Measurements from ENCODE around the gene OR52A5. TPM values are rescaled to one million over a fixed set of nuclear protein-coding genes. Genes with fewer than 3 reads are reported as not detected.

The OR52A5 gene
- total and polyA plus RNA-seq, 10 of the 15 experiments (the other 5 are each of a cell fraction or from before 2014, with no cell fraction given) = not detected

DNA sequence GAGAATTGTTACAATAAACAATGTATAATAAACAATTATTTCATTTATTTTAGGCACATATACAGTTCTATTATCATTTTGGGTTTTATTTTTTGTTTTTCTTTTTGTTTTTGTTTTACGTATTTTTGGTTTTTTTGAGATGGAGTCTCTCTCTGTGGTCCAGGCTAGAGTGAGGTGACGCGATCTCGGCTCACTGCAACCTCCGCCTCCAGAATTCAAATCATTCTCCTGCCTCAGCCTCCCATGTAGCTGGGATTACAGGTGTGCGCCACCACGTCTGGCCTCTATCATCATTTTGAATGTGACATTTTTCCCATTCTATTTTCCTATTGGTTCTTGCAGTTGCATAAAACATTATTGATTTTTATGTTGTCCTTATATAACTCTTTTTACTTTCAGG lies 36.8 kb upstream of the OR52A5 start:
- in situ Hi-C loops (cut with MboI) = no loop called here
- Histone ChIP-seq H3K79me2 (ENCODE audit: control insufficient read depth, insufficient read depth, low read length) (no peaks in the 10 kb centered on the region), H3K9ac (ENCODE audit: control insufficient read depth, insufficient read depth, low read length) (no peak overlapping the region), H3K27me3 (replicated peaks in 1 of 2; ENCODE audit: control insufficient read depth in 2 of 2, insufficient read depth in 2 of 2, low read length in 1 of 2) (no peaks in the 10 kb centered on the region; a peak in 1 of 4 replicates), H3K27ac (ENCODE audit: control insufficient read depth, insufficient read depth) (no peak overlapping the region), H3K4me1 (ENCODE audit: control insufficient read depth, insufficient read depth, low read length) (no peaks in the 10 kb centered on the region), H3K9me3 (replicated peaks; ENCODE audit: control insufficient read depth, insufficient read depth, low read length) (no peaks in the 10 kb centered on the region), H3K36me3 (ENCODE audit: control insufficient read depth in 2 of 2, insufficient read depth in 2 of 2, low read length in 1 of 2) (no peaks in the 10 kb centered on the region), H3K4me3 (no peak overlapping the region), H4K20me1 (ENCODE audit: control insufficient read depth, insufficient read depth) (no peaks in the 10 kb centered on the region), H3K4me2 (ENCODE audit: control insufficient read depth, insufficient read depth) (no peak overlapping the region), H2AFZ (ENCODE audit: control insufficient read depth, low read depth, low read length) (no peak overlapping the region)
- ChIA-PET POLR2A (no interaction called here), SMC1A (ENCODE audit: uncharacterized antibody, unreplicated experiment) (no interaction called here), RAD21 (ENCODE audit: unreplicated experiment) (no interaction called here), CTCF (no interaction called here)
- BruUV-seq (replicated peaks) = no TSS peak
- ATAC-seq (no peak), FAIRE-seq (no peak), DNase-seq (ENCODE audit: low read depth, low spot score) (no peak)
- TF ChIP-seq RB1 (IDR thresholded peaks at IDR 0.05; ENCODE audit: borderline replicate concordance) (no peak), NR2F1 (conservative IDR thresholded peaks at IDR 0.05) (no peak), CEBPZ (IDR thresholded peaks at IDR 0.05; ENCODE audit: low read depth, low read length) (no peak), HCFC1 (IDR thresholded peaks at IDR 0.05; ENCODE audit: low read length) (no peak), SRF (IDR thresholded peaks at IDR 0.05; ENCODE audit: low read depth in 2 of 2, low read length in 2 of 2) (no peak), BHLHE40 (IDR thresholded peaks at IDR 0.05; ENCODE audit: borderline replicate concordance in 1 of 2, low read depth in 2 of 2, low read length in 1 of 2) (no peak), RBBP5 (conservative IDR thresholded peaks at IDR 0.05) (no peak), BMI1 (IDR thresholded peaks at IDR 0.05; ENCODE audit: borderline replicate concordance) (no peak), CBX3 (IDR thresholded peaks at IDR 0.05; ENCODE audit: borderline replicate concordance, low read depth) (no peak), NFYA (IDR thresholded peaks at IDR 0.05; ENCODE audit: borderline replicate concordance, low read depth, low read length) (no peak), HDGF (IDR thresholded peaks at IDR 0.05) (no peak), POLR2AphosphoS5 (IDR thresholded peaks at IDR 0.05; ENCODE audit: low read length) (no peak), ZNF384 (IDR thresholded peaks at IDR 0.05; ENCODE audit: borderline replicate concordance, low read depth, low read length) (no peak), POLR2A (IDR thresholded peaks at IDR 0.05; ENCODE audit: low read depth, low read length) (no peak), SPI1 (IDR thresholded peaks at IDR 0.05; ENCODE audit: borderline replicate concordance, insufficient read depth, low read depth, low read length) (no peak)
- TF ChIP-seq, protein P1, sequence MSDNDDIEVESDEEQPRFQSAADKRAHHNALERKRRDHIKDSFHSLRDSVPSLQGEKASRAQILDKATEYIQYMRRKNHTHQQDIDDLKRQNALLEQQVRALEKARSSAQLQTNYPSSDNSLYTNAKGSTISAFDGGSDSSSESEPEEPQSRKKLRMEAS (IDR thresholded peaks at IDR 0.05; ENCODE audit: low read depth, low read length) = no peak
- TF ChIP-seq, protein P2, sequence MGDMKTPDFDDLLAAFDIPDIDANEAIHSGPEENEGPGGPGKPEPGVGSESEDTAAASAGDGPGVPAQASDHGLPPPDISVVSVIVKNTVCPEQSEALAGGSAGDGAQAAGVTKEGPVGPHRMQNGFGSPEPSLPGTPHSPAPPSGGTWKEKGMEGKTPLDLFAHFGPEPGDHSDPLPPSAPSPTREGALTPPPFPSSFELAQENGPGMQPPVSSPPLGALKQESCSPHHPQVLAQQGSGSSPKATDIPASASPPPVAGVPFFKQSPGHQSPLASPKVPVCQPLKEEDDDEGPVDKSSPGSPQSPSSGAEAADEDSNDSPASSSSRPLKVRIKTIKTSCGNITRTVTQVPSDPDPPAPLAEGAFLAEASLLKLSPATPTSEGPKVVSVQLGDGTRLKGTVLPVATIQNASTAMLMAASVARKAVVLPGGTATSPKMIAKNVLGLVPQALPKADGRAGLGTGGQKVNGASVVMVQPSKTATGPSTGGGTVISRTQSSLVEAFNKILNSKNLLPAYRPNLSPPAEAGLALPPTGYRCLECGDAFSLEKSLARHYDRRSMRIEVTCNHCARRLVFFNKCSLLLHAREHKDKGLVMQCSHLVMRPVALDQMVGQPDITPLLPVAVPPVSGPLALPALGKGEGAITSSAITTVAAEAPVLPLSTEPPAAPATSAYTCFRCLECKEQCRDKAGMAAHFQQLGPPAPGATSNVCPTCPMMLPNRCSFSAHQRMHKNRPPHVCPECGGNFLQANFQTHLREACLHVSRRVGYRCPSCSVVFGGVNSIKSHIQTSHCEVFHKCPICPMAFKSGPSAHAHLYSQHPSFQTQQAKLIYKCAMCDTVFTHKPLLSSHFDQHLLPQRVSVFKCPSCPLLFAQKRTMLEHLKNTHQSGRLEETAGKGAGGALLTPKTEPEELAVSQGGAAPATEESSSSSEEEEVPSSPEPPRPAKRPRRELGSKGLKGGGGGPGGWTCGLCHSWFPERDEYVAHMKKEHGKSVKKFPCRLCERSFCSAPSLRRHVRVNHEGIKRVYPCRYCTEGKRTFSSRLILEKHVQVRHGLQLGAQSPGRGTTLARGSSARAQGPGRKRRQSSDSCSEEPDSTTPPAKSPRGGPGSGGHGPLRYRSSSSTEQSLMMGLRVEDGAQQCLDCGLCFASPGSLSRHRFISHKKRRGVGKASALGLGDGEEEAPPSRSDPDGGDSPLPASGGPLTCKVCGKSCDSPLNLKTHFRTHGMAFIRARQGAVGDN (IDR thresholded peaks at IDR 0.05) = no peak
- intact Hi-C loops (cut with micrococcal nuclease; ENCODE audit: unreplicated experiment) = no loop called here
- WGBS (ENCODE audit: insufficient coverage, insufficient replicate concordance, low lambda C conversion rate, missing lambda C conversion rate) = 65% methylated on average over 7 of the region's 7 CpGs
